ENCODE data around the gene HASPIN. TPM values are rescaled to one million over a fixed set of nuclear protein-coding genes. Genes with fewer than 3 reads are reported as not detected.
A peak's percentile ranks its signal among the peaks of the same experiment; 100 is the strongest.
"Not testable (repeated sequence)": the region's sequence is repeated elsewhere in the genome, so short reads cannot be mapped to it uniquely, and the experiment has no call there.

Gene HASPIN
- total RNA-seq, 4 donors from 2014 or later = 1.4 to 5.4 (median 3.0) TPM

GRCh38 chr17:3704931-3705717 is 18.6 kb upstream of the HASPIN start:
- H3K4me3 ChIP-seq = no peak overlapping the region
- no peak for TF ChIP-seq POLR2A (IDR thresholded peaks at IDR 0.05)
- TF ChIP-seq CTCF (IDR thresholded peaks at IDR 0.05) = no peak
- H3K9me3 ChIP-seq = no peaks in the 10 kb centered on the region
- H3K4me1 ChIP-seq = no peaks in the 10 kb centered on the region
- no peak overlapping the region for H3K27ac ChIP-seq
- DNase-seq = no peak
- no peaks in the 10 kb centered on the region for H3K27me3 ChIP-seq
- intact Hi-C loops (cut with DNase I) = no loop called here
- H3K36me3 ChIP-seq = no peaks in the 10 kb centered on the region
- WGBS, 2 donors = 76 to 81% methylated on average over 18 to 20 of the region's 20 CpGs

- H3K27me3 ChIP-seq; DNase-seq; H3K36me3 ChIP-seq; H3K4me1 ChIP-seq; H3K9me3 ChIP-seq; intact Hi-C loops (cut with DNase I); H3K4me3 ChIP-seq; H3K27ac ChIP-seq: not testable (repeated sequence)
- WGBS, 2 donors = 90 to 100% methylated on average over 1 of the region's 1 CpG
Measured at GRCh38 chr17:3705718-3705984, 18.1 kb upstream of the HASPIN start.

GRCh38 chr17:3708366-3708765 is 15.3 kb upstream of the HASPIN start:
- 32 to 44% methylated on average over 3 of the region's 3 CpGs for WGBS, 2 donors
- intact Hi-C loops (cut with DNase I) = no loop called here
- no peak for TF ChIP-seq POLR2A (IDR thresholded peaks at IDR 0.05)
- TF ChIP-seq CTCF (IDR thresholded peaks at IDR 0.05) = no peak
- DNase-seq = no peak
- no peak overlapping the region for H3K27ac ChIP-seq
- H3K36me3 ChIP-seq = peaks cover 0 to 19% (median 0%) of the 10 kb centered on the region in 3 donors
- H3K27me3 ChIP-seq = no peaks in the 10 kb centered on the region
- H3K9me3 ChIP-seq = no peaks in the 10 kb centered on the region
- H3K4me1 ChIP-seq = peaks cover 0 to 13% (median 3%) of the 10 kb centered on the region in 3 donors
- no peak overlapping the region for H3K4me3 ChIP-seq

- Histone ChIP-seq H3K27me3 (no peaks in the 10 kb centered on the region), H3K27ac (peak overlapping the region in 1 of 4 donors; percentile 42), H3K4me1 (peaks cover 0 to 13% (median 3%) of the 10 kb centered on the region in 3 donors), H3K9me3 (no peaks in the 10 kb centered on the region), H3K4me3 (no peak overlapping the region), H3K36me3 (peaks cover 10 to 45% (median 14%) of the 10 kb centered on the region in 3 donors)
- TF ChIP-seq CTCF (IDR thresholded peaks at IDR 0.05) (no peak), POLR2A (IDR thresholded peaks at IDR 0.05) (no peak)
- intact Hi-C loops (cut with DNase I) = no loop called here
- no peak for DNase-seq
- 38 to 55% methylated on average over 5 of the region's 5 CpGs for WGBS, 2 donors
Measured at GRCh38 chr17:3710951-3711383, 12.7 kb upstream of the HASPIN start.

GRCh38 chr17:3712811-3713463 is 10.8 kb upstream of the HASPIN start:
- H3K4me3 ChIP-seq = no peak overlapping the region
- intact Hi-C loops (cut with DNase I) = no loop called here
- 55 to 69% methylated on average over 10 to 13 of the region's 13 CpGs for WGBS, 2 donors
- H3K27me3 ChIP-seq = no peaks in the 10 kb centered on the region
- peaks cover 0 to 13% (median 3%) of the 10 kb centered on the region in 3 donors for H3K4me1 ChIP-seq
- TF ChIP-seq POLR2A (IDR thresholded peaks at IDR 0.05) (no peak), CTCF (IDR thresholded peaks at IDR 0.05) (no peak)
- H3K36me3 ChIP-seq = peaks cover 10 to 65% (median 28%) of the 10 kb centered on the region in 3 donors
- DNase-seq = no peak
- no peaks in the 10 kb centered on the region for H3K9me3 ChIP-seq
- H3K27ac ChIP-seq = no peak overlapping the region

All from esophagus squamous epithelium (tissue), 5 donors.